ENCODE measurements around the gene TMOD4.
"Not testable (repeated sequence)": the region's sequence is repeated elsewhere in the genome, so short reads cannot be mapped to it uniquely, and the experiment has no call there.

TMOD4 gene

DNA sequence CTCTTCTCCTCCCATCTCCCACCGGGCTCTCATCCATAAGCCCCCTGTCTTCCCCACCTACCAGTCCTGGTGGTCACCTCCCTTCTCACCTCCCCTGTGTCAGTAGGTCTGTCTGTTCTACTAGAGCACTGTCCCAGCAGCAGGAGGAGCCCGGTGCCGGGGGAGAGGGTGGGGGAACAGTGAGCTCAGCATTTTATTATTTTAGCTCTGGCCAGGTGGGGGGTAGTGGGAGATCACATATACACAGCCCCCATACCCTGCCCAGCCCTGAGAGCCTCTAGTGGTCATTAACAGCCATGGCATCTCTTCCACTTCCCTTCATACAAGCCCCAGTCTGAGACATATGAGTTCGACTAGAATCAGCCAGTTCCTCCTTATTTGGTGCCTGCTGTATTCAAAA is at the start of gene TMOD4:
Gene TMOD4 (minus strand): TSS at position 119 of the 400 bp plus-strand sequence. CDS start 1,106 bp downstream, outside the sequence.
- no peak for DNase-seq

GRCh38 chr1:151222130-151222529 is 46.3 kb upstream of the TMOD4 start:
- DNase-seq: no peak

- DNase-seq: no peak
Measured at GRCh38 chr1:151221616-151222015, 45.8 kb upstream of the TMOD4 start.

DNA sequence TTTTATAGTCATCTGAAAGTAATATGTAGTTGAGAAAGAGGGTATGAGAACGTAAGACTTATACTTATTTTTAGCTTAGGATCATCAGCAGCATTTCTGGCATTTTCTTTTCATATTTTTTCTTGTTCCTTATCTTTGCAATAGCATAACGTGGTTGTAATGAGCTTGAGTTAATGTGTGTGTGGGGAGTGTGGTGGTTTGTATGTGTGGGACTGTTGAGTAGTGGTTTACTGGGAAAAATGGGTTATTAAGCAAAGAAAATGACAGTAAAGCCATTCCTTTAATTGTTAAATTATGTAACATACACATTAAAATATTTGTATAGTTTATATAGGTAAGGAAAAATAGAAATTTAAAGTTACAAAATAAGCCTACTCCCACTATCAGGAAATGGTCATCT is 37.8 kb upstream of the TMOD4 start:
- DNase-seq: no peak

GRCh38 chr1:151211972-151212705 is 36.4 kb upstream of the TMOD4 start:
- DNase-seq: no peak

- DNase-seq: no peak
Measured at GRCh38 chr1:151210830-151211229, 35.0 kb upstream of the TMOD4 start.

DNA sequence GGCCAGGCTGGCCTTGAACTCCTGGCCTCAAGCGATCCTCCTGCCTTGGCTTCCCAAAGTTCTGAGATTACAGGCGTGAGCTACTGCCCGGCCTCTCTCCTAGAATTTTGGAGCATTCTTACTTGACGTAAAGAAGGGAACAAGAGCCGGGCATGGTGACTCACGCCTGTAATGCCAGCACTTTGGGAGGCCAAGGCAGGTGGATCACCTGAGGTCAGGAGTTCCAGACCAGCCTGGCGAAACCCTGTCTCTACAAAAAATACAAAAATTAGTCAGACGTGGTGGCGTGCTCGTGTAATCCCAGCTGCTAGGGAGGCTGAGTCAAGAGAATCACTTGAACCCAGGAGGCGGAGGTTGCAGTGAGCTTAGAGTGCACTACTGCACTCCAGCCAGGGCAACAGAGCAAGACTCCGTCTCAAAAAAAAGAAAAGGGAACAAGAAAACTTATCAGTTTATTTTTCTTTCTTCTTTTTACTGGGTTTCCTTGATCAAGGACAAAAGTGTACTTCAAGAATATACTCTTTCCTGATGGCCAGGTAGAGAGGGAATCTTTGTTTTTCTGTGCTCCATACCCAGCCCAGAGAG is 29.7 kb upstream of the TMOD4 start:
- DNase-seq: not testable (repeated sequence)

DNA sequence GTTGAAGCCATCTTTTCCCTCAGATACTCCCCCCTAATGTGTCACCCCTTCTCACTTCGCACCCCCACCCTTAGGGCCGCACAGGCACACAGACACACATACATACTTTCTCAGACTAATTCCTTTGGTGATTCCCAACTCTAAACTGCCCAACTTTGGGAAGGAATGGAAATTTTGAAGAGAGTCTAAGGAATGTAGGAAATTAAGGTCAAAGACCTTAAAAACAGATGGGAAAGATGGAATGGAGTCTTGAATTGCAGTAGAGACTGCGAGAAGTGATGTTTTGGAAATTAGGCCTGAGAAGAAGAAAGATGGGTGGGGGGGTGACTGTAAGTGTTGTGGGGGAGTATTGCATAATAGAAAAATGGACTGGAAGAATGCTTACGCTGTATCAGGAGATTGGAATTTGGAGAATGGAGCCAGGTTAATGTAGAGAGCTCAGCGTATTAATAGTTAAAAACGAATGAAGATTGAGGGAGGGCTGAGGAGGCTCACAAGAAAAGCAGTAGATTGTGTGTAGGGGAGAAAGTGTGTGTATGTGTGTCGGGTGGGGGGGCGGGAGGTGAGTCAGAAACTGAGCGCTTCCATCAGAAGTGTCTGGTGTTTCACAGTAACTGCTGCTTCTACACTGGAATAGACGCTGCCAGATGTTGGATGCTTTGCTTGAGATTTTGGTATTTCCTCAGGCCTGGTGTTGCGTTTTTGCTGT is 24.2 kb upstream of the TMOD4 start:
- DNase-seq: no peak

DNA sequence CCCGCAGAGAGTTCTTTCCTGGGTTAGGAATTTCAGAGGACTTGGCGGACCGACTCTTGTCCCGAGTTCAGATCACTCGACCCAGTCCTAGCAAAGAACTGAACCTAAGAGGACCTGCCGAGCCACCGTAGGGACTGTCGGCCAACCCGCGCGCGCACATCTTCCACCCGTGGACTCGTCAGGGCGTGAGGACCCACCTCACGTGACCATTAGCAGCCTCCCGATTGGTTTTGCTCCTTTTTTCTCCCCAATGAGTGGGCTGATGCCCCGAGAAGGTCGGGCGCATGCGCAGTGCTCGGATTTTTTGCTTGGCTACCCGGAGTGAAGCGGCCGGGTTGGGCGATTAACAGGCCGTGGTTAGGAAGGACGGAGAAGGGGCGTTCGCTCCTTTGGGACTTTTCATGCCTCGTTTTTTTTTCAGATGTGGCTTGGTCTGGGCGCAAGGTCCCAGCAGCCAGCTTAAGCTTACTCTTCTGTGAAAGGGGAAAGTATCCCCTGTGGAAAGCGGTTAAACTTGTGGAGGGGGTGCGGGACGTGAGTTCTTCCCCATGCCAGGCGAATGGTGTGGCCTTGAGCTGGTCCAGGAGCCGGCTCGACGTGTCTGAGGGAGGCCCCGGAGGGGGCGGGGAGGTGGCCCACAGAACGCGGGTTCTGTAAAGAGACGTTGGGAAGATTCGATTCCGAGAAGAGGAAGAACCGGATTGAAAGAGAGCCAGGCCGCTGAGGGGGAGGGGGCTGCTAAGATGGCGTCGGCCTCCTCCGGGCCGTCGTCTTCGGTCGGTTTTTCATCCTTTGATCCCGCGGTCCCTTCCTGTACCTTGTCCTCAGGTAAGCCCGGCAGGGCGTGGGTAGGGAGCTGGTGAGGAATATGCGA is 22.7 kb upstream of the TMOD4 start, which contains the start of gene PIP5K1A:
Gene PIP5K1A (plus strand): TSS at position 299 of the 874 bp plus-strand sequence. CDS start 445 bp downstream, at position 744.
- DNase-seq: peak; percentile 99

- DNase-seq: no peak
Measured at GRCh38 chr1:151197863-151198253, 22.1 kb upstream of the TMOD4 start.

DNA sequence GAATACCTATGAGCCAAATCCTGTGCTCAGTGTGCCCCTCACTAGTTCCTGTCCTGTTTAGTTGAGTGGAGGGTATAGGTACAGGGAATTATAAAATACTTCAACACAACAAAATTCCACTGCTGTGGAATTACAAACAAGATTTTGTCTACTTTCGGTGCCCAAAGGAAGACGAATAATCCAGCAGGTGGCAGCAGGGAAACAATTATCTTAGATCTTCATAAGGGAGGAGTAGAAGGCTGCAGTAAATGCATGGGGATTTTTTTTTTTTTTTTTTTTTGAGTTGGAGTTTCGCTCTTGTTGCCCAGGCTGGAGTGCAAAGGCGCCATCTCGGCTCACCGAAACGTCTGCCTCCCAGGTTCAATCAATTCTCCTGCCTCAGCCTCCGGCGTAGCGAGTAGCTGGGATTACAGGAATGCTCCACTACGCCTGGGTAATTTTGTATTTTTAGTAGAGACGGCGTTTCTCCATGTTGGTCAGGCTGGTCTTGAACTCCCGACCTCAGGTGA is 20.6 kb upstream of the TMOD4 start:
- DNase-seq: peak; percentile 74

- not testable (repeated sequence) for DNase-seq
Measured at GRCh38 chr1:151194894-151195594, 19.3 kb upstream of the TMOD4 start.

GRCh38 chr1:151193856-151194255 is 18.1 kb upstream of the TMOD4 start:
- DNase-seq: no peak

DNA sequence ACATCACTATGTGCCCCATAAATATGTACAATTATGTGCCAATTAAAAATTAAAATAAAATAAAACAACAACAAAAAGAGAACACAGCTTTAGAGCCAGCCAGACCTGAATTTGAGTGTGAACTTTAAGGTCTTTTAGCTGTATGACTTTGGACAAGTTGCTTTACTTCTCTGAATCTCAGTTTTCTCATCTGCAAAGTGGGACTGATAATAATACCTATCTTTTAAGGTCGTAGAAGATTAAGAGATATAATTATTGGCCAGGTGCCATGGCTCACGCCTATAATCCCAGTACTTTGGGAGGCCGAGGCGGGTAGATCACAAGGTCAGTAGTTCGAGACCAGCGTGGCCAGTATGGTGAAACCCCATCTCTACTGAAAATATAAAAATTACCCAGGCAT is 17.5 kb upstream of the TMOD4 start:
- DNase-seq: no peak

- no peak for DNase-seq
Measured at GRCh38 chr1:151192047-151192446, 16.3 kb upstream of the TMOD4 start.

DNA sequence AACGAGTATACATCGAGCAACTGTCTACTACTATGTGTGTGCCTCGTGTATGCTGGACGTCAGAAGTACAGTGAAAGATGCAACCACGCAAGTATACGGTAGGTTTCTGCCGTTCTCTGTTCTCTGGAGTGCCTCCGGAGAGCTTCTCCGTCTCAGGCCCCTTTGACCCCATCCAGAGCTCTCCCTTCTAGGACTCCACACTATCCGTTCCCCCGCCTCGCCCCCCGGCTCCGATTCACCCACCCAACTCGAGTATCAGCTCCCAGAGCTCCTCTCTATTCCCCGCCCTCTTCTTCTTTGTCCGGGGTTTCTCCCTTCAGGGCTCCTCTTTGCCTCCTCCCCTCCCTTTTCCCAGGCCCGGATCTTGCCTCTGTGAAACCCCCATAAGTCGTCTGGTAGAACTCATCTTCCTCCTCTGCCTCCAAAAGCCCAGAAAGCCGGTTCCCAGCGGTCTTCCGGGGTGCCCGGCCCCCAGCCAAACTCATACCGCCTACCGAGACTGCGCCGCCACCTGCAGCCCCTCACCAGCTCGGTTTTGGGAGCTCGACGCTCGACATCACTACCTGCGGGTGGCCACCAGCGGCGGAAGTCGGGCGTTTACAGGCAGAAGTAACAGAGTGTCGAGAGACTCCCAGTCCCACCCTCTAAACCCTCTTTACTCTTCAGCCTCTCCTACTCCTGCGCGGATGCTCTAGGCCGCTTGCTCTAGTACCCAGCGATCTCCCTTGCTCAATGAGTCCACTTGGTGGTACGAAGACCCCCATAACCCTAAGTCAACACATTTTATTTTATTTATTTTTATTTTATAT is 14.1 kb upstream of the TMOD4 start, which contains the start of gene VPS72:
Gene VPS72 (minus strand): TSS at position 561 of the 809 bp plus-strand sequence. CDS start 76 bp downstream, at position 485.
- peak; percentile 92 for DNase-seq

DNA sequence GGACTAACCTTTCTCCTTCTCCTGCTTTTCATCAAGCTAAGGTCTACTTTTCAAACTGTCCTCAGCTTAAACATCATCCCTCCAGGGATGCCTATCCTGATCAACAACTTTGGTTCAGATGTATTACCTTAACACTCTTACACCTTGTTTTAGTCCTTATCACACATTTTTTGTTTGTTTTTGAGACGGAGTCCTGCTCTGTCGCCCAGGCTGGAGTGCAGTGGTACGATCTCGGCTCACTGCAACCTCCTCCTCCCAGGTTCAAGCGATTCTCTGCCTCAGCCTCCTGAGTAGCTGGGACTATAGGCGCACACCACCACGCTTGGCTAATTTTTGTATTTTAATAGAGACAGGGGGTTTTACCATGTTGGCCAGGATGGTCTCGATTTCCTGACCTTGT is 12.9 kb upstream of the TMOD4 start:
- DNase-seq: not testable (repeated sequence)

GRCh38 chr1:151187205-151187604 is 11.4 kb upstream of the TMOD4 start:
- DNase-seq: no peak

DNA sequence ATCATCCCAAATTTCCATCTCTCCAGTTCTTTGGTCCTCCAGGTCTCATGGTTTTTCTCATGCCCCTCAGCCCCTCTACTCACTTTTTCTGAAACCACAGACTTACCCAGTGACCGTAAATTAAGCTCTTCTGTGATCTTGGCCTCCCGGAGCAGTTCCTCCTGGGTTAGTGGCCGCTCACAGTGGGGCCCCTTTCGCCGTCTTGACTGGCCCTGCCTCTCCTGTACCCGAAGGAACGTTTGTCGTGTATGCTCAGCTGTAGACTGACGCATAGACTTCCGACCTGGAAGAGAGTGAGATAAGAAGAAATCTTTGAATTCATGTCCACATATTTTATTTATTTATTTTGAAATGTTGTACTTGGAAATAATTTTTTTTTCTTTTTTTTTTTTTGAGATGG is 8.4 kb upstream of the TMOD4 start:
- no peak for DNase-seq

- DNase-seq: no peak
Measured at GRCh38 chr1:151176514-151177045, 799 bp upstream of the TMOD4 start.

All from NCI-H1105 treated with DMSO at 0.1 percent for 48 hours (cell line).